HepG2 (cell line): ENCODE measurements around the gene SNRPD3. TPM values are rescaled to one million over a fixed set of nuclear protein-coding genes. Genes with fewer than 3 reads are reported as not detected.
A peak's percentile ranks its signal among the peaks of the same experiment; 100 is the strongest.

Experiments used
- BCLAF1 ChIP-seq: fragments of 450-650 bp; IDR thresholded peaks from 2 replicates; pipeline ENCODE4 v1.6.1; 2017; ENCODE audit warnings: mild to moderate bottlenecking
- CCAR2 ChIP-seq: fragments of 200-400 bp; formaldehyde crosslinking; optimal IDR thresholded peaks from 2 replicates; pipeline ENCODE3; 2018; ENCODE audit warnings: low read depth, mild to moderate bottlenecking, low read length, moderate library complexity
- CREB1 ChIP-seq, 2 experiments: fragments of 450-650 bp in 1 of 2; IDR thresholded peaks; 2 replicates each; pipeline ENCODE4 v1.6.1; 2016 to 2017; ENCODE audit warnings: control low read depth in 1 of 2, mild to moderate bottlenecking in 1 of 2, missing compliant biosample characterization in 1 of 2, missing genetic modification characterization in 1 of 2
- CREBL2 ChIP-seq: sonication (generic); formaldehyde crosslinking; IDR thresholded peaks from 2 replicates; pipeline ENCODE4 v1.8.1; 2023; ENCODE audit warnings: missing genetic modification reagents, mild to moderate bottlenecking, borderline replicate concordance
- GTF3A ChIP-seq: sonication (generic); formaldehyde crosslinking; conservative IDR thresholded peaks from 2 replicates; pipeline ENCODE4 v1.4.0; 2020; ENCODE audit warnings: mild to moderate bottlenecking, missing genetic modification reagents
- HIVEP1 ChIP-seq: sonication (generic); formaldehyde crosslinking; IDR thresholded peaks from 2 replicates; pipeline ENCODE4 v1.4.0; 2020; ENCODE audit warnings: mild to moderate bottlenecking, missing genetic modification reagents
- HOXA9 ChIP-seq: sonication (generic); formaldehyde crosslinking; IDR thresholded peaks from 2 replicates; pipeline ENCODE4 v1.8.1; 2022; ENCODE audit warnings: missing genetic modification reagents, mild to moderate bottlenecking, moderate library complexity, borderline replicate concordance
- KAT7 ChIP-seq: IDR thresholded peaks from 2 replicates; pipeline ENCODE4 v1.6.1; 2018; ENCODE audit warnings: borderline replicate concordance, missing compliant biosample characterization
- MXD3 ChIP-seq: IDR thresholded peaks from 2 replicates; pipeline ENCODE4 v1.6.1; 2016; ENCODE audit warnings: mild to moderate bottlenecking, missing biosample characterization, missing genetic modification reagents
- NAIF1 ChIP-seq: sonication (generic); formaldehyde crosslinking; IDR thresholded peaks from 2 replicates; pipeline ENCODE4 v1.5.0; 2020; ENCODE audit warnings: mild to moderate bottlenecking, missing genetic modification reagents, borderline replicate concordance
- SRY ChIP-seq: sonication (generic); formaldehyde crosslinking; IDR thresholded peaks from 2 replicates; pipeline ENCODE4 v1.8.0; 2022; ENCODE audit warnings: mild to moderate bottlenecking, missing genetic modification reagents
- TAF15 ChIP-seq: fragments of 200-400 bp; formaldehyde crosslinking; IDR thresholded peaks from one replicate; pipeline ENCODE4 v1.6.1; 2018; ENCODE audit warnings: mild to moderate bottlenecking, low read depth, low read length; ENCODE audit not compliant: poor library complexity, severe bottlenecking
- TEAD2 ChIP-seq: sonication (generic); formaldehyde crosslinking; IDR thresholded peaks from 2 replicates; pipeline ENCODE4 v1.9.0; 2021; ENCODE audit warnings: missing genetic modification reagents
- ZBTB14 ChIP-seq: sonication (generic); formaldehyde crosslinking; IDR thresholded peaks from 2 replicates; pipeline ENCODE4 v1.4.0; 2020; ENCODE audit warnings: missing genetic modification reagents
- ZNF234 ChIP-seq: sonication (generic); formaldehyde crosslinking; conservative IDR thresholded peaks from 2 replicates; pipeline ENCODE4 v1.5.1; 2020; ENCODE audit warnings: mild to moderate bottlenecking, missing genetic modification reagents
- ZNF274 ChIP-seq: sonication (generic); formaldehyde crosslinking; IDR thresholded peaks from 2 replicates; pipeline ENCODE4 v1.5.1; 2020; ENCODE audit warnings: mild to moderate bottlenecking, missing genetic modification reagents
- ZNF660 ChIP-seq: sonication (generic); formaldehyde crosslinking; IDR thresholded peaks from 2 replicates; pipeline ENCODE4 v1.5.1; 2020; ENCODE audit warnings: mild to moderate bottlenecking, low read depth, missing genetic modification reagents, borderline replicate concordance
- ZNF800 ChIP-seq: sonication (generic); formaldehyde crosslinking; IDR thresholded peaks from 2 replicates; pipeline ENCODE4 v1.4.0; 2020; ENCODE audit warnings: missing genetic modification reagents
- polyA plus RNA-seq, 8 experiments: library from polyadenylated mRNA; depleted of rRNA in 3 of 8; stranded (reverse) in 7 of 8; unstranded in 1 of 8; fragments of >200 nt; fragmentation: Illumina TruSeq in 4 of 8; extraction: Trizol in 4 of 8; gene quantifications; 2 replicates each; pipeline versions ENCODE4 v1.2.1 to v1.2.3, GENCODE V29; 2011 to 2016; ENCODE audit warnings: low read depth in 4 of 8, missing spikeins in 1 of 8, mixed read lengths in 1 of 8; ENCODE audit not compliant: insufficient read depth in 1 of 8
- total RNA-seq, 5 experiments: library from RNA; depleted of rRNA; stranded (reverse); fragments of >200 nt; fragmentation: Illumina TruSeq; extraction: Trizol; gene quantifications; 2 replicates each; pipeline ENCODE4 v1.2.3, GENCODE V29; 2016; ENCODE audit warnings: low read depth in 1 of 5

Gene SNRPD3
- total and polyA plus RNA-seq, 2 of the 13 experiments (the other 11 are each of a cell fraction or from before 2014, with no cell fraction given) = 110 to 209 TPM

GRCh38 chr22:24550028-24550901, 5.5 kb upstream of the SNRPD3 start (continued):
- TF ChIP-seq ZNF274 = no peak
- TF ChIP-seq MXD3 (CRISPR knock-in tag) = no peak; the same call in 1 of the 2 replicates
- no peak for TF ChIP-seq BCLAF1
- no peak for TF ChIP-seq ZBTB14 (CRISPR knock-in tag)
- no peak for TF ChIP-seq CREBL2
- no peak for TF ChIP-seq ZNF660 (CRISPR knock-in tag)
- no peak for TF ChIP-seq CCAR2
- no peak; the same call in 1 of the 2 replicates for TF ChIP-seq CREB1 (IDR thresholded peaks at IDR 0.05)
- peak; percentile 84 for TF ChIP-seq CREB1 (CRISPR knock-in tag; IDR thresholded peaks at IDR 0.05)
- TF ChIP-seq NAIF1 (CRISPR knock-in tag) = no peak
- TF ChIP-seq HOXA9 (CRISPR knock-in tag) = no peak
- TF ChIP-seq ZNF800 (CRISPR knock-in tag) = 0 out of 2 replicates have a peak, but pooled peaks have one; percentile 52
- TF ChIP-seq HIVEP1 (CRISPR knock-in tag) = peak; percentile 30; the same call in 1 of the 2 replicates
- TF ChIP-seq TEAD2 (CRISPR knock-in tag) = 0 out of 2 replicates have a peak, but pooled peaks have one; percentile 11
- no peak for TF ChIP-seq TAF15
- no peak for TF ChIP-seq GTF3A (CRISPR knock-in tag)
- no peak for TF ChIP-seq ZNF234 (CRISPR knock-in tag)
- no peak for TF ChIP-seq SRY (CRISPR knock-in tag)
- TF ChIP-seq KAT7 (CRISPR knock-in tag) = peak; percentile 83; the same call in 1 of the 2 replicates
